Kidney (tissue), 14 donors: ENCODE data around the gene MRPL54. TPM values are rescaled to one million over a fixed set of nuclear protein-coding genes. Genes with fewer than 3 reads are reported as not detected.

Source experiments
- DNase-seq, 5 donors: peaks; one replicate each; pipeline ENCODE4 v3.0.0-alpha.2; 2013 to 2020
- FAIRE-seq: peaks from 2 replicates; lab custom pipeline; 2012; peaks lifted over from hg19 to GRCh38; lab: Jason Lieb, UNC
- H3K27ac ChIP-seq, 2 donors: one replicate each; pipeline ENCODE4 v1.7.0; 2013; ENCODE audit warnings: low read depth in 2 of 2, low read length in 2 of 2, inconsistent platforms in 1 of 2
- H3K27me3 ChIP-seq: one replicate; pipeline ENCODE4 v1.7.1; 2013; ENCODE audit warnings: low read length, inconsistent platforms; ENCODE audit not compliant: control insufficient read depth, insufficient read depth
- H3K36me3 ChIP-seq, 3 donors: one replicate each; pipeline versions ENCODE4 v1.7.0 to v1.7.1; 2013; ENCODE audit warnings: low read length in 3 of 3, control low read depth in 1 of 3, inconsistent platforms in 1 of 3; ENCODE audit not compliant: insufficient read depth in 3 of 3, control insufficient read depth in 2 of 3
- H3K4me1 ChIP-seq, 3 donors: one replicate each; pipeline versions ENCODE4 v1.7.0 to v1.7.1; 2013; ENCODE audit warnings: low read length in 3 of 3, inconsistent platforms in 1 of 3, low read depth in 1 of 3; ENCODE audit not compliant: control insufficient read depth in 2 of 3, insufficient read depth in 2 of 3
- H3K4me3 ChIP-seq, 3 donors: one replicate each; pipeline versions ENCODE4 v1.7.0 to v1.8.1; 2013; ENCODE audit warnings: low read length in 3 of 3, control low read depth in 1 of 3, inconsistent platforms in 1 of 3
- H3K9ac ChIP-seq, 3 donors: one replicate each; pipeline versions ENCODE4 v1.7.0 to v1.7.1; 2013; ENCODE audit warnings: low read length in 3 of 3, control low read depth in 1 of 3, inconsistent platforms in 1 of 3
- H3K9me3 ChIP-seq, 3 donors: one replicate each; pipeline versions ENCODE4 v1.7.0 to v1.7.1; 2013; ENCODE audit warnings: low read length in 3 of 3, control low read depth in 1 of 3, inconsistent platforms in 1 of 3; ENCODE audit not compliant: control insufficient read depth in 2 of 3, insufficient read depth in 1 of 3
- CTCF ChIP-seq: IDR thresholded peaks from 3 replicates; pipeline ENCODE4 v1.5.1; 2012; ENCODE audit warnings: mild to moderate bottlenecking, moderate library complexity, borderline replicate concordance; ENCODE audit not compliant: insufficient read depth; ENCODE audit errors: extremely low read depth
- intact Hi-C: fragments of 100-400 bp; cut with DNase I; formaldehyde crosslinking; loops from one replicate; pipeline ENCODE4 v1.11.1; 2022
- polyA plus RNA-seq: library from polyadenylated mRNA; stranded (reverse); fragments of 350-450 nt; fragmentation: Illumina TruSeq; extraction: RNeasy Lipid Tissue Mini Kit (QIAGEN cat#74804); gene quantifications from one replicate; pipeline ENCODE4 v1.2.3, GENCODE V29; 2014; ENCODE audit warnings: low read depth, low replicate concordance; ENCODE audit not compliant: insufficient read depth
- total RNA-seq: library from RNA; stranded (reverse); fragmentation: NEBNext Ultra II Directional; extraction: Animal tissue kit (Norgen Biotek cat#: 25700); gene quantifications from one replicate; pipeline ENCODE4 v1.2.1, GENCODE V29; 2021
- donor health status: control.
- donor health status: control.
- donor health status: control.
- donor health status: control.
- donor health status: control.
- donor health status: DM: yes; HTN: yes; CAD: no.
- donor health status: Normal renal cell carcinoma (clear cell type).

The MRPL54 gene
- total and polyA plus RNA-seq, 2 donors from 2014 or later, result 57.6 to 151 TPM

GRCh38 chr19:3748965-3749364 is 13.5 kb upstream of the MRPL54 start:
- Histone ChIP-seq H3K4me3 (no peak overlapping the region), H3K9me3 (no peaks in the 10 kb centered on the region), H3K9ac (no peak overlapping the region), H3K27me3 (no peaks in the 10 kb centered on the region), H3K27ac (no peak overlapping the region), H3K36me3 (peaks cover 0 to 8% (median 4%) of the 10 kb centered on the region in 3 donors), H3K4me1 (no peaks in the 10 kb centered on the region)
- TF ChIP-seq CTCF, result no peak
- FAIRE-seq (no peak), DNase-seq (no peak)
- intact Hi-C loops, result no loop called here

GRCh38 chr19:3750211-3750610 is 12.3 kb upstream of the MRPL54 start:
- intact Hi-C loops, result no loop called here
- Histone ChIP-seq H3K4me3 (no peak overlapping the region), H3K27ac (no peak overlapping the region), H3K9ac (no peak overlapping the region), H3K9me3 (no peaks in the 10 kb centered on the region), H3K4me1 (no peaks in the 10 kb centered on the region), H3K36me3 (peaks cover 0 to 8% (median 3%) of the 10 kb centered on the region in 3 donors), H3K27me3 (no peaks in the 10 kb centered on the region)
- FAIRE-seq (no peak), DNase-seq (no peak)
- no peak for TF ChIP-seq CTCF

- Histone ChIP-seq H3K4me1 (no peaks in the 10 kb centered on the region), H3K9ac (no peak overlapping the region), H3K9me3 (no peaks in the 10 kb centered on the region), H3K27ac (no peak overlapping the region), H3K27me3 (no peaks in the 10 kb centered on the region), H3K36me3 (peaks cover 0 to 8% (median 3%) of the 10 kb centered on the region in 3 donors), H3K4me3 (no peak overlapping the region)
- no peak for TF ChIP-seq CTCF
- FAIRE-seq (no peak), DNase-seq (no peak)
- intact Hi-C loops, result no loop called here
Observed at GRCh38 chr19:3751236-3751635, 11.2 kb upstream of the MRPL54 start.

- Histone ChIP-seq H3K9ac (no peak overlapping the region), H3K36me3 (peaks cover 0 to 8% (median 8%) of the 10 kb centered on the region in 3 donors), H3K27ac (no peak overlapping the region), H3K4me3 (no peak overlapping the region), H3K4me1 (no peaks in the 10 kb centered on the region), H3K27me3 (no peaks in the 10 kb centered on the region), H3K9me3 (no peaks in the 10 kb centered on the region)
- FAIRE-seq, result no peak
- TF ChIP-seq CTCF, result no peak
- DNase-seq, result no peak
- intact Hi-C loops, result no loop called here
Observed at GRCh38 chr19:3752492-3752891, 10.0 kb upstream of the MRPL54 start.
